ENCODE measurements around the gene EFNA2. TPM values are rescaled to one million over a fixed set of nuclear protein-coding genes. Genes with fewer than 3 reads are reported as not detected.

EFNA2 gene
- total and polyA plus RNA-seq, 4 experiments from 2014 or later: not detected

GRCh38 chr19:1267477-1268225 lies 18.0 kb upstream of the EFNA2 start:
- H3K27ac Mint-ChIP-seq: peak overlapping the region; percentile 70 to 96 (median 89)

GRCh38 chr19:1268226-1269064 lies 17.2 kb upstream of the EFNA2 start:
- intact Hi-C loops (cut with micrococcal nuclease): loop anchor here (1.0 to 2.0 kb wide), 3 partner anchors 9 to 472 kb away; partner anchors contain the start of gene PTBP1
- H3K36me3 Mint-ChIP-seq: peaks cover 25 to 38% of the 10 kb centered on the region in 2 donors
- CTCF ChIA-PET (ENCODE audit: partially characterized antibody): interaction anchor here (0.7 to 10.8 kb wide), 6 partner anchors 11 to 28 kb away, joined by 3 to 364 read pairs (median 4); partner anchors contain the start of gene ATP5F1D
- POLR2A ChIA-PET (ENCODE audit: partially characterized antibody): interaction anchor here (0.5 to 12.0 kb wide), 62 partner anchors 11 to 757 kb away, joined by 3 to 650 read pairs (median 6); partner anchors contain the start of genes ABCA7, ARHGAP45, ATP5F1D and CBARP
- H3K4me1 Mint-ChIP-seq: peaks cover 30 to 72% (median 53%) of the 10 kb centered on the region in 4 donors
- H3K9me3 ChIP-seq (ENCODE audit: control insufficient read depth in 1 of 2, low read length in 2 of 2): no peaks in the 10 kb centered on the region
- no peak for DNase-seq
- no peaks in the 10 kb centered on the region for H3K27me3 Mint-ChIP-seq
- H3K4me3 Mint-ChIP-seq: peak overlapping the region; percentile 55 to 91 (median 82)
- H3K27ac ChIP-seq (ENCODE audit: low read depth, low read length): peak overlapping the region; percentile 77
- H3K4me3 ChIP-seq (ENCODE audit: low read length in 2 of 2): peak overlapping the region in 1 of 2 donors; percentile 100
- no peaks in the 10 kb centered on the region for H3K27me3 ChIP-seq (ENCODE audit: insufficient read depth, low read length)
- H3K9me3 Mint-ChIP-seq: peaks cover 0 to 21% (median 0%) of the 10 kb centered on the region in 8 donors
- H3K36me3 ChIP-seq (ENCODE audit: insufficient read depth, low read length): peaks cover 32% of the 10 kb centered on the region
- H3K27ac Mint-ChIP-seq: peak overlapping the region; percentile 91 to 98 (median 96)
- peaks cover 64% of the 10 kb centered on the region for H3K4me1 ChIP-seq (ENCODE audit: insufficient read depth, low read length)

More at GRCh38 chr19:1267477-1268225, 18.0 kb upstream of the EFNA2 start:
- H3K27ac ChIP-seq (ENCODE audit: low read depth, low read length): peak overlapping the region; percentile 77
- intact Hi-C loops (cut with micrococcal nuclease): loop anchor here (2.0 kb wide), 1 partner anchor 471 kb away; the partner anchor contains the start of gene PTBP1
- H3K4me3 ChIP-seq (ENCODE audit: low read length in 2 of 2): no peak overlapping the region
- H3K4me1 Mint-ChIP-seq: peaks cover 27 to 69% (median 47%) of the 10 kb centered on the region in 4 donors
- peaks cover 63% of the 10 kb centered on the region for H3K4me1 ChIP-seq (ENCODE audit: insufficient read depth, low read length)
- POLR2A ChIA-PET (ENCODE audit: partially characterized antibody): interaction anchor here (1.6 to 12.0 kb wide), 6 partner anchors 8 to 243 kb away, joined by 5 to 650 read pairs (median 48); partner anchors contain the start of genes ATP5F1D, CBARP and FAM174C
- CTCF ChIA-PET (ENCODE audit: partially characterized antibody): interaction anchor here (0.7 to 10.8 kb wide), 3 partner anchors 15 to 27 kb away, joined by 3 to 364 read pairs (median 8); no protein-coding TSS in a partner anchor
- peak overlapping the region; percentile 36 to 91 (median 67) for H3K4me3 Mint-ChIP-seq
- H3K36me3 ChIP-seq (ENCODE audit: insufficient read depth, low read length): peaks cover 24% of the 10 kb centered on the region
- H3K36me3 Mint-ChIP-seq: peaks cover 20 to 31% of the 10 kb centered on the region in 2 donors
- H3K27me3 Mint-ChIP-seq: no peaks in the 10 kb centered on the region
- no peaks in the 10 kb centered on the region for H3K9me3 ChIP-seq (ENCODE audit: control insufficient read depth in 1 of 2, low read length in 2 of 2)
- DNase-seq: peak in 1 of 5 donors; percentile 67
- no peaks in the 10 kb centered on the region for H3K27me3 ChIP-seq (ENCODE audit: insufficient read depth, low read length)
- peaks cover 0 to 16% (median 0%) of the 10 kb centered on the region in 8 donors for H3K9me3 Mint-ChIP-seq

- Mint-ChIP-seq H3K4me1 (peaks cover 35 to 77% (median 58%) of the 10 kb centered on the region in 4 donors), H3K27ac (peak within 1 kb of the TSS; percentile 91 to 98 (median 96)), H3K36me3 (peaks cover 31 to 44% of the 10 kb centered on the region in 2 donors), H3K4me3 (peak within 1 kb of the TSS; percentile 89 to 93 (median 91)), H3K9me3 (peaks cover 0 to 21% (median 0%) of the 10 kb centered on the region in 8 donors), H3K27me3 (no peaks in the 10 kb centered on the region)
- intact Hi-C loops (cut with micrococcal nuclease): loop anchor here (1.0 to 2.0 kb wide), 3 partner anchors 10 to 472 kb away; partner anchors contain the start of gene PTBP1
- Histone ChIP-seq H3K27me3 (ENCODE audit: insufficient read depth, low read length) (no peaks in the 10 kb centered on the region), H3K27ac (ENCODE audit: low read depth, low read length) (peak within 1 kb of the TSS; percentile 77), H3K4me1 (ENCODE audit: insufficient read depth, low read length) (peaks cover 71% of the 10 kb centered on the region), H3K36me3 (ENCODE audit: insufficient read depth, low read length) (peaks cover 38% of the 10 kb centered on the region), H3K4me3 (ENCODE audit: low read length in 2 of 2) (peak within 1 kb of the TSS; percentile 90 to 100), H3K9me3 (ENCODE audit: control insufficient read depth in 1 of 2, low read length in 2 of 2) (no peaks in the 10 kb centered on the region)
- DNase-seq: peak; percentile 99 to 100 (median 99)
- CTCF ChIA-PET (ENCODE audit: partially characterized antibody): interaction anchor here (1.0 to 10.8 kb wide), 5 partner anchors 10 to 28 kb away, joined by 3 to 364 read pairs (median 4); partner anchors contain the start of gene ATP5F1D
- POLR2A ChIA-PET (ENCODE audit: partially characterized antibody): interaction anchor here (0.5 to 12.0 kb wide), 69 partner anchors 10 to 783 kb away, joined by 3 to 650 read pairs (median 5); partner anchors contain the start of genes ABCA7, ARHGAP45, ATP5F1D and CBARP
Observed at GRCh38 chr19:1269065-1269477, 16.6 kb upstream of the EFNA2 start, which contains the start of gene CIRBP. TSS of gene CIRBP (plus strand) at chr19:1269332. CDS start at chr19:1270934, 1,602 bp downstream.

- DNase-seq: peak; percentile 85 to 89 (median 88)
- H3K36me3 ChIP-seq (ENCODE audit: insufficient read depth, low read length): peaks cover 44% of the 10 kb centered on the region
- peaks cover 76% of the 10 kb centered on the region for H3K4me1 ChIP-seq (ENCODE audit: insufficient read depth, low read length)
- intact Hi-C loops (cut with micrococcal nuclease): loop anchor here (1.0 to 2.0 kb wide), 3 partner anchors 10 to 473 kb away; partner anchors contain the start of gene PTBP1
- H3K27ac ChIP-seq (ENCODE audit: low read depth, low read length): peak overlapping the region; percentile 77
- no peaks in the 10 kb centered on the region for H3K27me3 ChIP-seq (ENCODE audit: insufficient read depth, low read length)
- ChIA-PET POLR2A (ENCODE audit: partially characterized antibody) (interaction anchor here (0.6 to 12.0 kb wide), 66 partner anchors 9 to 826 kb away, joined by 3 to 650 read pairs (median 5); partner anchors contain the start of genes ABCA7, ARHGAP45, ATP5F1D and CBARP), CTCF (ENCODE audit: partially characterized antibody) (interaction anchor here (1.0 to 10.8 kb wide), 4 partner anchors 17 to 29 kb away, joined by 3 to 364 read pairs (median 7); partner anchors contain the start of gene ATP5F1D)
- Mint-ChIP-seq H3K36me3 (peaks cover 31 to 45% of the 10 kb centered on the region in 2 donors), H3K27me3 (no peaks in the 10 kb centered on the region), H3K4me1 (peaks cover 35 to 79% (median 60%) of the 10 kb centered on the region in 4 donors), H3K9me3 (peaks cover 0 to 21% (median 0%) of the 10 kb centered on the region in 8 donors), H3K4me3 (peak overlapping the region; percentile 89 to 93 (median 91)), H3K27ac (peak overlapping the region; percentile 91 to 97 (median 93))
- H3K4me3 ChIP-seq (ENCODE audit: low read length in 2 of 2): peak overlapping the region; percentile 90 to 100
- no peaks in the 10 kb centered on the region for H3K9me3 ChIP-seq (ENCODE audit: control insufficient read depth in 1 of 2, low read length in 2 of 2)
Observed at GRCh38 chr19:1269478-1270212, 16.0 kb upstream of the EFNA2 start.

- Mint-ChIP-seq H3K4me1 (peaks cover 33 to 73% (median 56%) of the 10 kb centered on the region in 4 donors), H3K27ac (peak overlapping the region; percentile 91 to 97 (median 93)), H3K36me3 (peaks cover 31 to 45% of the 10 kb centered on the region in 2 donors), H3K9me3 (peaks cover 0 to 21% (median 0%) of the 10 kb centered on the region in 8 donors), H3K27me3 (no peaks in the 10 kb centered on the region), H3K4me3 (peak overlapping the region; percentile 89 to 93 (median 91))
- Histone ChIP-seq H3K27me3 (ENCODE audit: insufficient read depth, low read length) (no peaks in the 10 kb centered on the region), H3K9me3 (ENCODE audit: control insufficient read depth in 1 of 2, low read length in 2 of 2) (no peaks in the 10 kb centered on the region), H3K4me1 (ENCODE audit: insufficient read depth, low read length) (peaks cover 81% of the 10 kb centered on the region), H3K4me3 (ENCODE audit: low read length in 2 of 2) (peak overlapping the region; percentile 90 to 100), H3K27ac (ENCODE audit: low read depth, low read length) (peak overlapping the region; percentile 77), H3K36me3 (ENCODE audit: insufficient read depth, low read length) (peaks cover 47% of the 10 kb centered on the region)
- no peak for DNase-seq
- CTCF ChIA-PET (ENCODE audit: partially characterized antibody): no interaction called here
- POLR2A ChIA-PET (ENCODE audit: partially characterized antibody): interaction anchor here (1.1 to 6.7 kb wide), 8 partner anchors 14 to 367 kb away, joined by 4 to 397 read pairs (median 24); partner anchors contain the start of gene ABCA7
- intact Hi-C loops (cut with micrococcal nuclease): no loop called here
Observed at GRCh38 chr19:1270213-1270853, 15.3 kb upstream of the EFNA2 start.
